ENCODE data around the gene TMEM9.

TMEM9 gene

GRCh38 chr1:201126832-201127754 is 27.2 kb downstream of the TMEM9 start, which contains the start of gene ASCL5:
Gene ASCL5 (minus strand): TSS chr1:201127184. CDS start chr1:201115372, 11,812 bp downstream.
- peak; percentile 30 for DNase-seq (ENCODE audit: low spot score)

- no peak for DNase-seq (ENCODE audit: low spot score)
Measured at GRCh38 chr1:201126463-201126831, 27.8 kb downstream of the TMEM9 start.

GRCh38 chr1:201125800-201126199 is 28.5 kb downstream of the TMEM9 start:
- no peak for DNase-seq (ENCODE audit: low spot score)

- DNase-seq (ENCODE audit: low spot score) = no peak
Measured at GRCh38 chr1:201125019-201125418, 29.3 kb downstream of the TMEM9 start.

- no peak for DNase-seq (ENCODE audit: low spot score)
Measured at GRCh38 chr1:201123866-201124265, 30.4 kb downstream of the TMEM9 start.

- no peak for DNase-seq (ENCODE audit: low spot score)
Measured at GRCh38 chr1:201122321-201122957, 31.8 kb downstream of the TMEM9 start.

- DNase-seq (ENCODE audit: low spot score) = peak; percentile 79
Measured at GRCh38 chr1:201119206-201120197, 34.8 kb downstream of the TMEM9 start.

GRCh38 chr1:201116091-201116490 is 38.2 kb downstream of the TMEM9 start:
- DNase-seq (ENCODE audit: low spot score) = no peak

- DNase-seq (ENCODE audit: low spot score) = no peak
Measured at GRCh38 chr1:201115390-201115937, 38.8 kb downstream of the TMEM9 start.

GRCh38 chr1:201114245-201115131 is 39.8 kb downstream of the TMEM9 start:
- peak; percentile 98 for DNase-seq (ENCODE audit: low spot score)

- no peak for DNase-seq (ENCODE audit: low spot score)
Measured at GRCh38 chr1:201113451-201114244, 40.6 kb downstream of the TMEM9 start.

- DNase-seq (ENCODE audit: low spot score) = no peak
Measured at GRCh38 chr1:201112926-201113325, 41.3 kb downstream of the TMEM9 start.

GRCh38 chr1:201112173-201112731 is 42.0 kb downstream of the TMEM9 start, which contains the start of gene CACNA1S:
Gene CACNA1S (minus strand): TSS chr1:201112426. CDS start chr1:201112339, 87 bp downstream.
- DNase-seq (ENCODE audit: low spot score) = no peak

GRCh38 chr1:201111672-201112071 is 42.6 kb downstream of the TMEM9 start:
- no peak for DNase-seq (ENCODE audit: low spot score)

- no peak for DNase-seq (ENCODE audit: low spot score)
Measured at GRCh38 chr1:201111156-201111555, 43.1 kb downstream of the TMEM9 start.

GRCh38 chr1:201110616-201111015 is 43.7 kb downstream of the TMEM9 start:
- no peak for DNase-seq (ENCODE audit: low spot score)

- DNase-seq (ENCODE audit: low spot score) = no peak
Measured at GRCh38 chr1:201110138-201110537, 44.1 kb downstream of the TMEM9 start.

- no peak for DNase-seq (ENCODE audit: low spot score)
Measured at GRCh38 chr1:201109651-201110050, 44.6 kb downstream of the TMEM9 start.

GRCh38 chr1:201108614-201109013 is 45.7 kb downstream of the TMEM9 start:
- no peak for DNase-seq (ENCODE audit: low spot score)

Measured in HuH-7.5 (cell line).